Ecto neural progenitor cell (in vitro differentiated cells): ENCODE results near the gene PGD.
"Not testable (repeated sequence)": the region's sequence is repeated elsewhere in the genome, so short reads cannot be mapped to it uniquely, and the experiment has no call there.

Experiments used
- DNase-seq: peaks from one replicate; pipeline ENCODE4 v3.0.0-alpha.2; 2018; ENCODE audit warnings: low spot score

PGD gene

GRCh38 chr1:10437052-10437451 lies 38.2 kb downstream of the PGD start:
- DNase-seq, result no peak

GRCh38 chr1:10438677-10439163 lies 39.9 kb downstream of the PGD start:
- no peak for DNase-seq

- no peak for DNase-seq
These were observed 41.4 kb downstream of the PGD start for GRCh38 chr1:10440305-10440704.

- DNase-seq, result no peak
These were observed 41.9 kb downstream of the PGD start for GRCh38 chr1:10440794-10441193.

GRCh38 chr1:10444248-10444647 lies 45.4 kb downstream of the PGD start:
- DNase-seq, result no peak

GRCh38 chr1:10444795-10445397 lies 46.0 kb downstream of the PGD start:
- no peak for DNase-seq

GRCh38 chr1:10446790-10447422 lies 48.0 kb downstream of the PGD start:
- DNase-seq, result no peak

- no peak for DNase-seq
These were observed 50.9 kb downstream of the PGD start, which contains the start of gene CORT for GRCh38 chr1:10449751-10450150. Gene CORT (plus strand): TSS chr1:10450031. CDS start chr1:10450224, 193 bp downstream.

- DNase-seq, result no peak
These were observed 51.4 kb downstream of the PGD start for GRCh38 chr1:10450156-10450814.

- no peak for DNase-seq
These were observed 52.0 kb downstream of the PGD start for GRCh38 chr1:10450836-10451235.

GRCh38 chr1:10451287-10451686 lies 52.4 kb downstream of the PGD start:
- no peak for DNase-seq

GRCh38 chr1:10456048-10456447 lies 57.2 kb downstream of the PGD start:
- DNase-seq, result no peak

- DNase-seq, result no peak
These were observed 57.8 kb downstream of the PGD start for GRCh38 chr1:10456661-10457060.

GRCh38 chr1:10457462-10457861 lies 58.6 kb downstream of the PGD start:
- not testable (repeated sequence) for DNase-seq

- no peak for DNase-seq
These were observed 59.0 kb downstream of the PGD start for GRCh38 chr1:10457875-10458274.

- no peak for DNase-seq
These were observed 60.3 kb downstream of the PGD start for GRCh38 chr1:10459184-10459583.

- no peak for DNase-seq
These were observed 68.2 kb downstream of the PGD start for GRCh38 chr1:10467078-10467477.

GRCh38 chr1:10470043-10470442 lies 71.2 kb downstream of the PGD start:
- no peak for DNase-seq
